CD4-positive, alpha-beta T cell treated with Interleukin-4 for 1 hour (primary cell): Measurements from ENCODE around the gene RNF126.
A peak's percentile ranks its signal among the peaks of the same experiment; 100 is the strongest.
"Not testable (repeated sequence)": the region's sequence is repeated elsewhere in the genome, so short reads cannot be mapped to it uniquely, and the experiment has no call there.

ENCODE experiments used
- DNase-seq, 2 donors: peaks; one replicate each; pipeline ENCODE4 v3.0.0-alpha.2; 2020 to 2022

Gene RNF126

GRCh38 chr19:609004-609346 lies 54.0 kb downstream of the RNF126 start:
- DNase-seq, result peak in 1 of 2 donors; percentile 35

- DNase-seq, result no peak
These were observed 54.6 kb downstream of the RNF126 start for GRCh38 chr19:608155-609003.

- DNase-seq, result no peak
These were observed 55.5 kb downstream of the RNF126 start for GRCh38 chr19:607301-608154.

GRCh38 chr19:605061-605971 lies 57.7 kb downstream of the RNF126 start:
- DNase-seq, result not testable (repeated sequence)

GRCh38 chr19:604355-604754 lies 58.7 kb downstream of the RNF126 start:
- DNase-seq, result peak; percentile 34 to 41

GRCh38 chr19:603779-604178 lies 59.2 kb downstream of the RNF126 start:
- DNase-seq, result not testable (repeated sequence)

- DNase-seq, result not testable (repeated sequence)
These were observed 59.7 kb downstream of the RNF126 start for GRCh38 chr19:603302-603639.

- DNase-seq, result no peak
These were observed 60.4 kb downstream of the RNF126 start for GRCh38 chr19:602391-603301.

GRCh38 chr19:601790-602189 lies 61.2 kb downstream of the RNF126 start:
- DNase-seq, result no peak

- no peak for DNase-seq
These were observed 61.7 kb downstream of the RNF126 start for GRCh38 chr19:601310-601709.
